D721Med (cell line): ENCODE results near the gene TMEM61.
"Not testable (repeated sequence)": the region's sequence is repeated elsewhere in the genome, so short reads cannot be mapped to it uniquely, and the experiment has no call there.

Experiments
- DNase-seq: peaks from one replicate; pipeline ENCODE4 v3.0.0; 2011; ENCODE audit warnings: low spot score; ENCODE audit not compliant: insufficient read length
- FAIRE-seq: peaks from 2 replicates; lab custom pipeline; 2011; peaks lifted over from hg19 to GRCh38; lab: Jason Lieb, UNC
- TF ChIP-seq, protein P1 (sequence below): IDR thresholded peaks from 2 replicates; pipeline ENCODE4 v1.5.1; 2012; ENCODE audit warnings: mild to moderate bottlenecking, control low read depth; ENCODE audit not compliant: insufficient read depth; ENCODE audit errors: missing control alignments

TMEM61 gene

DNA sequence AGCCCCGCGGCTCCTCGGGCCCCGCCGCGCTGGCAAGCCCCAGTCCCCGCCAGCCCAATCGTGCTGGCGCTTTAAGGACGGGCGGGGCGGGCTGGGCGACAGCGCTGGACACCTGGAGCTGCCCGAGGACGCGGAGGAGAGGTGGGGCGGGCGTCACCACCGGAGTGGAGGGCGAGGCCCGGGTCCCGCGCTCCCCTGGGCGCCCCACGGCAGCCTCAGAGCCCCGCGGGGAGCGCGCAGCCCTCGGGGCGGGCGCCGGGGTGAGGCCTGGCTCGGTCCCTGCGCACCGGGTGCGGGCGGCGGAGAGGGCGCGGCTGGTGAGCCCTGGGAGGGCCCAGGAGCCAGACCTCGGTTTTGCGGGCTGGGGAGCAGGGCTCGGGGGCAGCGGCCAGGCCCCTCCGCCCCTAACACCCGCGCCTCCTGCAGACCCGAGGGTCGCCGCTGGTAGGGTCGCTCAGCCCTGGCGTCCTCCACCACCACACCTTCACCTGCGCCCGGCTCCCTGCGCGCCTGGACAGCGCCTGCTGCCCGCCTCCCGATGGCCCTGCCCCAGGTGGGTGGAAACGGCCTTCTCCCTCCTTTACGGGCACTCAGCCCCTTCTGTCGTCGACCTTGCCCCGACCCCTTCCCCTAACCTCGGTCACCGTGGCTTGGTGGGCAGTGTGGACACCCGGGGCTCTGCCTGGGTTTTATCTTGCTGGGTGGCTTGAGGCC lies at the start of gene TMEM61:
TSS of gene TMEM61 (plus strand) at position 101 of the 714 bp plus-strand sequence. CDS start at position 539, 438 bp downstream.
- FAIRE-seq (no peak), DNase-seq (no peak)
- TF ChIP-seq, protein P1, sequence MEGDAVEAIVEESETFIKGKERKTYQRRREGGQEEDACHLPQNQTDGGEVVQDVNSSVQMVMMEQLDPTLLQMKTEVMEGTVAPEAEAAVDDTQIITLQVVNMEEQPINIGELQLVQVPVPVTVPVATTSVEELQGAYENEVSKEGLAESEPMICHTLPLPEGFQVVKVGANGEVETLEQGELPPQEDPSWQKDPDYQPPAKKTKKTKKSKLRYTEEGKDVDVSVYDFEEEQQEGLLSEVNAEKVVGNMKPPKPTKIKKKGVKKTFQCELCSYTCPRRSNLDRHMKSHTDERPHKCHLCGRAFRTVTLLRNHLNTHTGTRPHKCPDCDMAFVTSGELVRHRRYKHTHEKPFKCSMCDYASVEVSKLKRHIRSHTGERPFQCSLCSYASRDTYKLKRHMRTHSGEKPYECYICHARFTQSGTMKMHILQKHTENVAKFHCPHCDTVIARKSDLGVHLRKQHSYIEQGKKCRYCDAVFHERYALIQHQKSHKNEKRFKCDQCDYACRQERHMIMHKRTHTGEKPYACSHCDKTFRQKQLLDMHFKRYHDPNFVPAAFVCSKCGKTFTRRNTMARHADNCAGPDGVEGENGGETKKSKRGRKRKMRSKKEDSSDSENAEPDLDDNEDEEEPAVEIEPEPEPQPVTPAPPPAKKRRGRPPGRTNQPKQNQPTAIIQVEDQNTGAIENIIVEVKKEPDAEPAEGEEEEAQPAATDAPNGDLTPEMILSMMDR = no peak

DNA sequence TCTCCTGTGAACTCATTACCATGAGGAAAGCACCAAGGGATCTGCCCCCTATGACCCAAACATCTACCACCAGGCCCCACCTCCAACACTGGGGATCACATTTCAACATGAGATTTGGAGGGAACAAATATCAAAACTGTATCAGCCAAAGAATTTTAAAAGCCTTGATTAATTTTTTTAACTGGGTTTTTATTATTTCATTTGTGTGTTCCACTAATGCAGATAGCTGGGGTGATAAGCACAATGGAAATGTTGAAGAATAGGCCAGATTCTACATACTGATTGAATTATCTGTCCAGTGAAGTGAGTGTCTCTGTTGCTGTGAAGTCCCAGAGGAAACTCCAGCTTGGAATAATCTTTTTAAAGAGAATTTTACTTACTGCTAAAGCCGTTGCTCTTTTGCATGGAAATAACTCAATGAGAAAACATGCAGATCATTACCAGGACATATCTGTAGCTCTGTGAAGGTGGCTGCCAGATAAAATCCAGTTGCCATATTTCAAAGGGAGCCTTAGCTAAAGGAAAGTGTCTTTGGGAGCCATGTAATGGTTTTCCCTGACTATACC lies 49.1 kb upstream of the TMEM61 start:
- no peak for FAIRE-seq

DNA sequence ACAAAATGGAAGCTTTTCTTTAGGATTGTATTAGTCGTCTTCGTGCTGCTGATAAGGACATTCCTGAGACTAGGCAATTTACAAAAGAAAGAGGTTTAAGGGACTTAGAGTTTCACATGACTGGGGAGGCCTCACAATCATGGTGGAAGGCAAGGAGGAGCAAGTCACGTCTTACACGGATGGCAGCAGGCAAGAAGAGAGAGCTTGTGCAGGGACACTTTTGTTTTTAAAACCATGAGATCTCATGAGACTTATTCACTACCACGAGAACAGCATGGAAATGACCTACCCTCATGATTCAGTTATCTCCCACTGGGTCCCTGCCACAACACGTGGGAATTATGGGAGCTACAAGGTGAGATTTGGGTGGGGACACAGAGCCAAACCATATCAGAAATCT lies 46.3 kb upstream of the TMEM61 start:
- DNase-seq, FAIRE-seq: not testable (repeated sequence)

More for the DNA sequence above, 49.1 kb upstream of the TMEM61 start:
- TF ChIP-seq, protein P1 = no peak
- DNase-seq = no peak

DNA sequence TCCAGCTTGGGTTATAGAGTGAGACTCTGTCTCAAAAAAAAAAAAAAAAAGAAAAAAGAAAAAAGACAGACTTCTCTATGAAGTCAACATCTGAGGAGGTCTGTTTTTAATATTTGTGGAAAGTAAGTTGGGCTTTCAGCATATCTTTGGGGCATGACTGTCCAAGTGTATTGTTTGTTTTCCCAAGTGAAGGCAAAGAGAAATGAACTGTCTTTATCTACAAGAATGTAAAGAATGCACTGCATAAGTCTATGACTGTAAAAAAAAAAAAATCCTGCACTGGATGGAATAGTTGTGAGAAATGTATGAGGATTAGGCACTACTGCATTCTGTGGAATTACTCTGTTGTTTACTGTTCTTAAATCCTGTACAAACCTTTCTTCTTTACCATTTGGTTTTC lies 45.6 kb upstream of the TMEM61 start:
- DNase-seq = no peak
- FAIRE-seq = no peak
- TF ChIP-seq, protein P1 = no peak

DNA sequence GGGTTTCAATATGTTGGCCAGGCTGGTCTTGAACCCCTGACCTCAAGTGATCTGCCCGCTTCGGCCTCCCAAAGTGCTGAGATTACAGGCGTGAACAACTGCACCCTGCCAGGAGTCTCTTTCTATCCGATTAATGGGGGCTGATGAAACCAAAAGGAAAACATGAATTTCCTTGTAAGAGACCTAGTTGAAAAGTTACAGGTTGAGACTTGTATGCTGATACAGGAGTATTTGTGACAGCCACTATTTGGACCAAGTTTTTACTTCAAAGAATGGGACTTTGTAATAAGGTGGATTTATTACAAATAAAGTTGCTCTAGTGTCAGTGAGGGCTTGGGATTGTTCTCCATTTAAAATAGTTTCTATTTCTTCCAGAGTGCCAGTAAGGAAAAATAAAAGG lies 43.6 kb upstream of the TMEM61 start:
- DNase-seq (no peak), FAIRE-seq (no peak)
- TF ChIP-seq, protein P1 = no peak

DNA sequence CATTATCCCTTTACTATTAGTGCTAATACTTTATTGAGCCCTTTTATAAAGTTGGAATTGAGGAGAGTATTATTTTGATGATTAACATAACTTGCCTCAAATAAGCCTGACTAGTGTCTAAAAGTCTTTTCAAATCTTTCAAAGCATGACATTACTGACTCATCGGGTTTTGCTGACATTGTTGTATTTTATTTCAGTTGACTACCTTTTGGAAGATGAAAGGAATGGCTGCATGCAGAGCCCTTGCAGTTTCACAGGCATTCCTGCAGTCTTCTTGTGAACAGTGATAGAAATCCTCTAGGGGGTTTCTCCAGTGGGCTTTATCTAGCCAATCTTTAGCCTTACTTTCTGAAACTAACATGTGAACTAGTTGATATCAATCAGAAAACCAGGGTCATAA lies 43.0 kb upstream of the TMEM61 start:
- no peak for FAIRE-seq
- no peak for DNase-seq
- TF ChIP-seq, protein P1 = no peak

DNA sequence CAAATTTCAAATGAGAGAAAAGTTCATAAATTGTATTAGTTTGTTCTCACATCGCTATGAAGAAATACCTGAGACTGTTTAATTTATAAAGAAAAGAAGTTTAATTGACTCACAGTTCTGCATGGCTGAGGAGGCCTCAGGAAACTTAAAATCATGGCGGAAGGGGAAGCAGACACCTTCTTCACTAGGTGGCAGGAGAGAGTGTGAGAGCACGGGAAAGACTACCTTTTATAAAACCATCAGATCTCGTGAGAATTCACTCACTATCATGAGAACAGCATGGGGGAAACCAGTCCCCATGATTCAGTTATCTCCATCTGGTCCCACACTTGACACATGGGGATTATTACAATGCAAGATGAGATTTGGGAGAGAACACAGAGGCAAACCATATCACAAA lies 41.5 kb upstream of the TMEM61 start:
- FAIRE-seq, DNase-seq: not testable (repeated sequence)

DNA sequence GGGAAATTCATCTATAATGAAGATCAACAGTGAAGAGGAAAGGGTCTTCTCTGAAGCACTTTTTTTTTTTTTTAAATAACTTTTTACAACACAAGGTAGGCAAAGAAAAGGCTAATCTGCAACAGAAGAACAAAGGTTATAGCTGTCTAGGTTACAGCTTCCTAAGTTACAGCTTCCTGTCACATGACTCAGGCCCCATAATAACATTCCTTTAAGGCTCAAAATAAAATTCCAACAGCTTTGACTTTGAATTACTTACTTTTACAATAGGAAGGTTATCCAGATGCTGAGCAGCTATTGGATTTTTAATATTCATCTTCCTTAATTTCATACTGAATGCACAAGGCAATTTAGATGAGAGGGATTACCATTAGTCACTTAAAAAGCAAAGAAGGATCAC lies 40.4 kb upstream of the TMEM61 start:
- TF ChIP-seq, protein P1 = no peak
- DNase-seq (no peak), FAIRE-seq (no peak)
